ENCODE data around the gene TRAF6.

GRCh38 chr11:36469881-36470802 is 39.9 kb downstream of the TRAF6 start:
- TF ChIP-seq POLR2AphosphoS5 (IDR thresholded peaks at IDR 0.05) (no peak), CTCF (IDR thresholded peaks at IDR 0.05) (no peak), POLR2A (IDR thresholded peaks at IDR 0.05) (no peak), EP300 (IDR thresholded peaks at IDR 0.05) (no peak)

All from upper lobe of left lung (tissue), 4 donors.